ENCODE results near the gene PDZD7.

Gene PDZD7

GRCh38 chr10:101018600-101019439 is 12.1 kb downstream of the PDZD7 start:
- peak; percentile 31 to 52 for DNase-seq (ENCODE audit: low read depth in 2 of 2)

- DNase-seq (ENCODE audit: low read depth in 2 of 2), result no peak
Measured at GRCh38 chr10:101018118-101018599, 12.8 kb downstream of the PDZD7 start.

- no peak for DNase-seq (ENCODE audit: low read depth in 2 of 2)
Measured at GRCh38 chr10:101016814-101017213, 14.1 kb downstream of the PDZD7 start.

- no peak for DNase-seq (ENCODE audit: low read depth in 2 of 2)
Measured at GRCh38 chr10:101015582-101015973, 15.4 kb downstream of the PDZD7 start.

GRCh38 chr10:101014966-101015581 is 15.9 kb downstream of the PDZD7 start:
- DNase-seq (ENCODE audit: low read depth in 2 of 2), result no peak

- DNase-seq (ENCODE audit: low read depth in 2 of 2), result peak; percentile 32 to 36
Measured at GRCh38 chr10:101014230-101014884, 16.6 kb downstream of the PDZD7 start.

- no peak for DNase-seq (ENCODE audit: low read depth in 2 of 2)
Measured at GRCh38 chr10:101013365-101013825, 17.5 kb downstream of the PDZD7 start.

- DNase-seq (ENCODE audit: low read depth in 2 of 2), result peak; percentile 32 to 55
Measured at GRCh38 chr10:101012525-101013364, 18.2 kb downstream of the PDZD7 start.

GRCh38 chr10:101011517-101012423 is 19.2 kb downstream of the PDZD7 start:
- DNase-seq (ENCODE audit: low read depth in 2 of 2), result no peak

- DNase-seq (ENCODE audit: low read depth in 2 of 2), result no peak
Measured at GRCh38 chr10:101010329-101010728, 20.6 kb downstream of the PDZD7 start.

- DNase-seq (ENCODE audit: low read depth in 2 of 2), result no peak
Measured at GRCh38 chr10:101008823-101009423, 22.0 kb downstream of the PDZD7 start.

- no peak for DNase-seq (ENCODE audit: low read depth in 2 of 2)
Measured at GRCh38 chr10:101007915-101008822, 22.8 kb downstream of the PDZD7 start.

GRCh38 chr10:101007099-101007711 is 23.7 kb downstream of the PDZD7 start:
- no peak for DNase-seq (ENCODE audit: low read depth in 2 of 2)

GRCh38 chr10:101006593-101007098 is 24.3 kb downstream of the PDZD7 start:
- no peak for DNase-seq (ENCODE audit: low read depth in 2 of 2)

GRCh38 chr10:101005869-101006567 is 24.9 kb downstream of the PDZD7 start:
- no peak for DNase-seq (ENCODE audit: low read depth in 2 of 2)

GRCh38 chr10:101005361-101005760 is 25.6 kb downstream of the PDZD7 start:
- DNase-seq (ENCODE audit: low read depth in 2 of 2), result no peak

- no peak for DNase-seq (ENCODE audit: low read depth in 2 of 2)
Measured at GRCh38 chr10:101003639-101004206, 27.2 kb downstream of the PDZD7 start.

All from stimulated activated CD8-positive, alpha-beta memory T cell treated with anti-CD3 and anti-CD28 coated beads, Interleukin-15, amount 100 ng/mL, for 4 hours (primary cell).